ENCODE data around the gene GLT8D2. TPM values are rescaled to one million over a fixed set of nuclear protein-coding genes. Genes with fewer than 3 reads are reported as not detected.

The GLT8D2 gene
- total RNA-seq, 1 donor from 2014 or later, result 38.8 TPM

Other genes starting within 250 kb of the GLT8D2 start
- gene NT5DC3, start 209.0 kb downstream of the GLT8D2 start, total RNA-seq, result 24.0 to 26.2 TPM (median 25.3 TPM) in 3 replicates
- gene HSP90B1, start 119.8 kb downstream of the GLT8D2 start, total RNA-seq, result 754 to 1,782 TPM (median 760 TPM) in 3 replicates
- gene TDG, start 84.3 kb downstream of the GLT8D2 start, total RNA-seq, result 39.3 to 49.5 TPM (median 44.0 TPM) in 3 replicates
- gene HCFC2, start 14.3 kb upstream of the GLT8D2 start, total RNA-seq, result 20.8 to 26.9 TPM (median 23.5 TPM) in 3 replicates
- 20.6 to 25.3 TPM (median 24.7 TPM) in 3 replicates for gene NFYB, start 88.0 kb upstream of the GLT8D2 start, total RNA-seq
- 82.7 to 104 TPM (median 94.5 TPM) in 3 replicates for gene TXNRD1, start 165.6 kb upstream of the GLT8D2 start, total RNA-seq

Measured in chondrocyte (in vitro differentiated cells).